Neural progenitor cell (in vitro differentiated cells): Measurements from ENCODE around the gene LDAH. TPM values are rescaled to one million over a fixed set of nuclear protein-coding genes. Genes with fewer than 3 reads are reported as not detected.

ENCODE experiments used
- DNase-seq: peaks from one replicate; pipeline ENCODE4 v3.0.0-alpha.2; 2016; ENCODE audit warnings: low spot score
- H2AFZ ChIP-seq: fragments of 200-600 bp; sonication (generic); replicated peaks from 2 replicates; pipeline ENCODE4 v1.6.1; 2016; ENCODE audit warnings: antibody characterized with exemption
- H3F3A ChIP-seq: fragments of 200-600 bp; sonication (generic); 2 replicates; pipeline ENCODE4 v1.6.1; 2016; ENCODE audit warnings: antibody characterized with exemption, low read depth
- H3K27ac ChIP-seq: fragments of 200-600 bp; sonication (generic); 2 replicates; pipeline ENCODE4 v1.5.1; 2016; ENCODE audit warnings: mild to moderate bottlenecking
- H3K27me3 ChIP-seq: fragments of 200-600 bp; sonication (generic); 2 replicates; pipeline ENCODE4 v1.6.1; 2016; ENCODE audit warnings: mild to moderate bottlenecking, moderate library complexity
- H3K36me3 ChIP-seq: fragments of 200-600 bp; sonication (generic); 2 replicates; pipeline ENCODE4 v1.5.1; 2016
- H3K4me1 ChIP-seq: fragments of 200-600 bp; sonication (generic); 2 replicates; pipeline ENCODE4 v1.6.1; 2016; ENCODE audit warnings: mixed run types
- H3K4me2 ChIP-seq: fragments of 200-600 bp; sonication (generic); 2 replicates; pipeline ENCODE4 v1.6.1; 2016
- H3K4me3 ChIP-seq: fragments of 200-600 bp; sonication (generic); 2 replicates; pipeline ENCODE4 v1.5.1; 2016
- H3K79me2 ChIP-seq: fragments of 200-600 bp; sonication (generic); 2 replicates; pipeline ENCODE4 v1.6.1; 2016; ENCODE audit warnings: low read depth
- H3K9ac ChIP-seq: fragments of 200-600 bp; sonication (generic); 2 replicates; pipeline ENCODE4 v1.6.1; 2016
- H3K9me3 ChIP-seq: fragments of 200-600 bp; sonication (generic); 2 replicates; pipeline ENCODE4 v1.5.1; 2016; ENCODE audit warnings: low read depth
- H4K20me1 ChIP-seq: fragments of 200-600 bp; sonication (generic); 2 replicates; pipeline ENCODE4 v1.6.1; 2016; ENCODE audit warnings: low read depth
- H3K27ac Mint-ChIP-seq: 3 replicates; pipeline ENCODE4 v1.8.0; 2021; ENCODE audit warnings: mixed read lengths
- H3K27me3 Mint-ChIP-seq: 2 replicates; pipeline ENCODE4 v1.8.0; 2022; ENCODE audit warnings: low read depth, mild to moderate bottlenecking, inconsistent platforms, moderate library complexity, mixed read lengths; ENCODE audit not compliant: insufficient read depth
- H3K36me3 Mint-ChIP-seq: 3 replicates; pipeline ENCODE4 v1.8.0; 2021; ENCODE audit warnings: mixed read lengths
- H3K4me1 Mint-ChIP-seq: 3 replicates; pipeline ENCODE4 v1.8.0; 2021; ENCODE audit warnings: mixed read lengths
- H3K4me3 Mint-ChIP-seq: 3 replicates; pipeline ENCODE4 v1.8.0; 2021; ENCODE audit warnings: mild to moderate bottlenecking, moderate library complexity, mixed read lengths
- H3K9me3 Mint-ChIP-seq: 3 replicates; pipeline ENCODE4 v1.8.0; 2020; ENCODE audit warnings: mixed read lengths
- CTCF ChIP-seq: fragments of 200-600 bp; sonication (generic); IDR thresholded peaks from 2 replicates; pipeline ENCODE4 v1.5.1; 2017; ENCODE audit warnings: antibody characterized with exemption, mild to moderate bottlenecking
- EZH2 ChIP-seq: fragments of 200-600 bp; sonication (generic); IDR thresholded peaks from 2 replicates; pipeline ENCODE4 v1.6.1; 2017; ENCODE audit warnings: antibody characterized with exemption, mild to moderate bottlenecking, moderate library complexity
- EZH2phosphoT487 ChIP-seq: fragments of 200-600 bp; sonication (generic); IDR thresholded peaks from 2 replicates; pipeline ENCODE4 v1.6.1; 2017; ENCODE audit warnings: antibody characterized with exemption
- total RNA-seq: library from RNA; depleted of rRNA; stranded (reverse); fragments of >200 nt; gene quantifications from 2 replicates; pipeline ENCODE4 v1.2.3, GENCODE V29; 2015; ENCODE audit warnings: low replicate concordance

LDAH gene
- total RNA-seq, 1 donor from 2014 or later: 45.2 TPM

- peaks cover 3% of the 10 kb centered on the region for H4K20me1 ChIP-seq
- no peak for DNase-seq
- no peak overlapping the region for H3K27ac Mint-ChIP-seq
- no peak overlapping the region for H3K4me3 Mint-ChIP-seq
- no peaks in the 10 kb centered on the region for H3F3A ChIP-seq
- peaks cover 31% of the 10 kb centered on the region for H3K4me1 Mint-ChIP-seq
- no peak for TF ChIP-seq CTCF
- TF ChIP-seq EZH2phosphoT487: no peak
- no peak for TF ChIP-seq EZH2
- no peaks in the 10 kb centered on the region for H3K36me3 ChIP-seq
- peaks cover 16% of the 10 kb centered on the region for H3K36me3 Mint-ChIP-seq
- peaks cover 8% of the 10 kb centered on the region for H3K27me3 Mint-ChIP-seq
- no peak overlapping the region for H3K27ac ChIP-seq
- H3K4me2 ChIP-seq: no peak overlapping the region
- no peaks in the 10 kb centered on the region for H3K27me3 ChIP-seq
- no peaks in the 10 kb centered on the region for H3K9me3 Mint-ChIP-seq
- no peak overlapping the region for H3K4me3 ChIP-seq
- H2AFZ ChIP-seq: no peak overlapping the region
- no peaks in the 10 kb centered on the region for H3K9me3 ChIP-seq
- H3K4me1 ChIP-seq: no peaks in the 10 kb centered on the region
- no peaks in the 10 kb centered on the region for H3K79me2 ChIP-seq
- H3K9ac ChIP-seq: no peak overlapping the region
Measured at GRCh38 chr2:20641123-20641985, 181.5 kb downstream of the LDAH start.

DNA sequence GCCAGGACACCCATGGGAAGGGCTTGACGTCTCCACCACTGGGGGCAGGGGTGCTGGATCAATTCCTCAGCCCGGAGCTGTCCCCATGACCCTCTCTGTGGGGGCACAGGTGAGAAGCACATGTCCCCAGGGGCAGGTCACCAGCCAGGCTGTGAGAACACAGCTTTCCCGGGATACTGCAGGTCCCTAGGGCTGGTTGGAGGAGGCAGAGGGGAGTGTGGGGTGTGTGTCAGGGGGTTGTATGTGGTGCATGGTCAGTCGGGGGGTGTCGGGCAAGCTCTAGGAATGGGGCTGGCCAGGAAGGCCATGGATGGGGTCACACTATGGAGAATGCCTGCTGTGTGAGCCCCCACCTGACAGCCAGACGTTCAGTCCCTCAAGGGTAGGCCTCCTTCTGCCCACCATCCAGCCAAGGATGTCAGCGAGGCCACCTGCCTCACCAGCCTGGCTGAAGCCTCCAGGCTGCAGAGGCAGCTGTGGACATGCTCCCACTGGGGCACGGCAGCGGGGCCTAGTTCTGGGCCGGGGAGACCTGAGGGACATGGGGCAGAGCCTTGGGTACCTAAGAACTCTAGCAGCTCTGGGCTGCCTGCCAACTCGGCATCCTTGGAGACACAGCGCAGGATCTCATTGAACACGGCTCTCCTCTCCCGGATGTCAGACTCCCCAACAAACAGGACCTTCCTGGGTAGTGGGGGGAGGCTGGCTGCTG, 182.3 kb downstream of the LDAH start:
- H3K9me3 Mint-ChIP-seq: no peaks in the 10 kb centered on the region
- Histone ChIP-seq H3K4me1 (peaks cover under 1% of the 10 kb centered on the region), H3K4me2 (no peak overlapping the region), H3K4me3 (no peak overlapping the region), H4K20me1 (peaks cover 3% of the 10 kb centered on the region), H3K27me3 (no peaks in the 10 kb centered on the region), H3K9me3 (no peaks in the 10 kb centered on the region), H3K27ac (no peak overlapping the region), H3F3A (no peaks in the 10 kb centered on the region), H3K36me3 (no peaks in the 10 kb centered on the region), H3K79me2 (no peaks in the 10 kb centered on the region), H2AFZ (no peak overlapping the region), H3K9ac (no peak overlapping the region)
- peaks cover 16% of the 10 kb centered on the region for H3K36me3 Mint-ChIP-seq
- TF ChIP-seq EZH2phosphoT487: no peak
- no peak for TF ChIP-seq CTCF
- TF ChIP-seq EZH2: no peak
- peaks cover 36% of the 10 kb centered on the region for H3K4me1 Mint-ChIP-seq
- H3K27me3 Mint-ChIP-seq: peaks cover 8% of the 10 kb centered on the region
- H3K27ac Mint-ChIP-seq: no peak overlapping the region
- no peak for DNase-seq
- H3K4me3 Mint-ChIP-seq: no peak overlapping the region

- Histone ChIP-seq H3K27ac (no peak overlapping the region), H3K36me3 (no peaks in the 10 kb centered on the region)
- no peak for DNase-seq
Measured at GRCh38 chr2:20638646-20639430, 184.1 kb downstream of the LDAH start.

More at GRCh38 chr2:20638646-20639430, 184.1 kb downstream of the LDAH start:
- peaks cover 4% of the 10 kb centered on the region for H3K36me3 Mint-ChIP-seq
- H3K9ac ChIP-seq: no peak overlapping the region
- H3K9me3 Mint-ChIP-seq: no peaks in the 10 kb centered on the region
- no peaks in the 10 kb centered on the region for H3K79me2 ChIP-seq
- no peaks in the 10 kb centered on the region for H3K27me3 ChIP-seq
- peaks cover 6% of the 10 kb centered on the region for H3K4me1 ChIP-seq
- no peak overlapping the region for H3K4me3 Mint-ChIP-seq
- H3K4me2 ChIP-seq: no peak overlapping the region
- TF ChIP-seq EZH2 (no peak), EZH2phosphoT487 (no peak), CTCF (no peak)
- no peaks in the 10 kb centered on the region for H3F3A ChIP-seq
- no peak overlapping the region for H3K4me3 ChIP-seq
- peaks cover 2% of the 10 kb centered on the region for H3K27me3 Mint-ChIP-seq
- H3K27ac Mint-ChIP-seq: no peak overlapping the region
- peaks cover 38% of the 10 kb centered on the region for H3K4me1 Mint-ChIP-seq
- no peak overlapping the region for H2AFZ ChIP-seq
- no peaks in the 10 kb centered on the region for H3K9me3 ChIP-seq
- H4K20me1 ChIP-seq: peaks cover 3% of the 10 kb centered on the region
